WTC11 (cell line): ENCODE measurements around the gene RETSAT. TPM values are rescaled to one million over a fixed set of nuclear protein-coding genes. Genes with fewer than 3 reads are reported as not detected.

Experiments used
- ATAC-seq: fragments of 200-7000 bp; cut with Tn5 transposase; 2 replicates; pipeline ENCODE4 v1.10.0; 2021; ENCODE audit warnings: mild to moderate bottlenecking, moderate library complexity
- CTCF ChIA-PET: fragments of 300-600 bp; sonication (Branson Sonifier 250); formaldehyde crosslinking; loops from one replicate; lab custom pipeline; 2021; ENCODE audit warnings: antibody characterized with exemption; lab: Charles Lee
- POLR2A ChIA-PET: fragments of 350-600 bp; sonication (Branson Sonifier 250); formaldehyde crosslinking; loops from one replicate; lab custom pipeline; 2021; ENCODE audit warnings: antibody characterized with exemption; lab: Charles Lee
- DNase-seq: peaks from one replicate; pipeline ENCODE4 v3.0.0; 2021; ENCODE audit warnings: low spot score
- H3K27ac Mint-ChIP-seq: 2 replicates; pipeline ENCODE4 v1.8.0; 2021; ENCODE audit warnings: mixed read lengths
- H3K27me3 Mint-ChIP-seq: 2 replicates; pipeline ENCODE4 v1.8.0; 2021; ENCODE audit warnings: low read depth, mild to moderate bottlenecking, moderate library complexity, mixed read lengths
- H3K36me3 Mint-ChIP-seq: 2 replicates; pipeline ENCODE4 v1.8.0; 2021; ENCODE audit warnings: mixed read lengths
- H3K4me1 Mint-ChIP-seq: 2 replicates; pipeline ENCODE4 v1.8.0; 2022; ENCODE audit warnings: mixed read lengths
- H3K4me3 Mint-ChIP-seq: 2 replicates; pipeline ENCODE4 v1.8.0; 2021; ENCODE audit warnings: mild to moderate bottlenecking, moderate library complexity, mixed read lengths
- H3K9me3 Mint-ChIP-seq: 2 replicates; pipeline ENCODE4 v1.8.0; 2021; ENCODE audit warnings: mixed read lengths
- EMX1 ChIP-seq: fragments of 250-450 bp; sonication (Bioruptor Pico); IDR thresholded peaks from 2 replicates; pipeline ENCODE4 v1.8.0; 2021; ENCODE audit warnings: mild to moderate bottlenecking
- ERG ChIP-seq: fragments of 250-450 bp; sonication (Bioruptor Pico); IDR thresholded peaks from 2 replicates; pipeline ENCODE4 v1.8.0; 2021; ENCODE audit warnings: mild to moderate bottlenecking
- FOXP1 ChIP-seq: sonication (generic); formaldehyde crosslinking; IDR thresholded peaks from 2 replicates; pipeline ENCODE4 v1.8.0; 2022; ENCODE audit warnings: missing genetic modification reagents, mild to moderate bottlenecking, moderate library complexity, borderline replicate concordance
- JAZF1 ChIP-seq: fragments of 250-450 bp; sonication (Bioruptor Pico); IDR thresholded peaks from 2 replicates; pipeline ENCODE4 v1.9.0; 2021; ENCODE audit warnings: moderate library complexity, mild to moderate bottlenecking, inconsistent platforms
- NFYB ChIP-seq: sonication (generic); formaldehyde crosslinking; conservative IDR thresholded peaks from 2 replicates; pipeline ENCODE4 v1.8.0; 2022; ENCODE audit warnings: low read depth, missing genetic modification reagents
- NR1H2 ChIP-seq: sonication (generic); formaldehyde crosslinking; IDR thresholded peaks from 2 replicates; pipeline ENCODE4 v1.9.0; 2021; ENCODE audit warnings: mild to moderate bottlenecking, moderate library complexity, missing genetic modification reagents
- TEAD1 ChIP-seq: sonication (generic); formaldehyde crosslinking; IDR thresholded peaks from 2 replicates; pipeline ENCODE4 v1.8.0; 2022; ENCODE audit warnings: mild to moderate bottlenecking, missing genetic modification reagents
- TP53 ChIP-seq: sonication (generic); formaldehyde crosslinking; IDR thresholded peaks from 2 replicates; pipeline ENCODE4 v1.8.1; 2023; ENCODE audit warnings: mild to moderate bottlenecking, missing genetic modification reagents
- ZBTB21 ChIP-seq: sonication (generic); formaldehyde crosslinking; IDR thresholded peaks from 2 replicates; pipeline ENCODE4 v1.8.1; 2023; ENCODE audit warnings: mild to moderate bottlenecking, missing genetic modification reagents, borderline replicate concordance
- ZBTB43 ChIP-seq: sonication (generic); formaldehyde crosslinking; IDR thresholded peaks from 2 replicates; pipeline ENCODE4 v1.8.1; 2023; ENCODE audit warnings: mild to moderate bottlenecking, missing genetic modification reagents
- ZNF121 ChIP-seq: sonication (generic); formaldehyde crosslinking; IDR thresholded peaks from 2 replicates; pipeline ENCODE4 v1.8.0; 2023; ENCODE audit warnings: missing genetic modification reagents
- ZNF281 ChIP-seq: sonication (generic); formaldehyde crosslinking; IDR thresholded peaks from 2 replicates; pipeline ENCODE4 v1.8.0; 2023; ENCODE audit warnings: mild to moderate bottlenecking, missing genetic modification reagents
- ZNF512 ChIP-seq: sonication (generic); formaldehyde crosslinking; IDR thresholded peaks from 2 replicates; pipeline ENCODE4 v1.8.1; 2022; ENCODE audit warnings: missing genetic modification reagents, borderline replicate concordance
- total RNA-seq: library from RNA; stranded (reverse); gene quantifications from 3 replicates; pipeline ENCODE4 v1.2.3, GENCODE V29; 2021

Gene RETSAT
- total RNA-seq, 1 experiment from 2014 or later: 24.4 TPM

- ChIA-PET CTCF (interaction anchor here (1.4 kb wide), 1 partner anchor 155 kb away, joined by 3 read pairs; no protein-coding TSS in a partner anchor), POLR2A (no interaction called here)
- peaks cover 37% of the 10 kb centered on the region for H3K36me3 Mint-ChIP-seq
- H3K4me3 Mint-ChIP-seq: no peak overlapping the region
- H3K9me3 Mint-ChIP-seq: no peaks in the 10 kb centered on the region
- DNase-seq: no peak
- peaks cover 13% of the 10 kb centered on the region for H3K4me1 Mint-ChIP-seq
- ATAC-seq: no peak
- peak overlapping the region; percentile 12; the same call in 1 of the 2 replicates for H3K27ac Mint-ChIP-seq
- TF ChIP-seq EMX1 (CRISPR knock-in tag) (no peak), ZNF281 (no peak), ZNF121 (CRISPR knock-in tag) (no peak)
- no peaks in the 10 kb centered on the region for H3K27me3 Mint-ChIP-seq
These were observed 42.5 kb upstream of the RETSAT start for GRCh38 chr2:85396531-85397470.

- Mint-ChIP-seq H3K27ac (no peak overlapping the region; the same call in 1 of the 2 replicates), H3K4me1 (peaks cover 18% of the 10 kb centered on the region), H3K36me3 (peaks cover 34% of the 10 kb centered on the region), H3K4me3 (no peak overlapping the region), H3K27me3 (no peaks in the 10 kb centered on the region), H3K9me3 (no peaks in the 10 kb centered on the region)
- CTCF ChIA-PET: interaction anchor here (1.4 kb wide), 1 partner anchor 156 kb away, joined by 3 read pairs; no protein-coding TSS in a partner anchor
- DNase-seq (no peak), ATAC-seq (no peak)
- no peak for TF ChIP-seq ZNF512
- no peak for TF ChIP-seq ERG
- no peak for TF ChIP-seq ZBTB43 (CRISPR knock-in tag)
- TF ChIP-seq NFYB (CRISPR knock-in tag): no peak
- POLR2A ChIA-PET: no interaction called here
These were observed 41.7 kb upstream of the RETSAT start for GRCh38 chr2:85395912-85396475.

- DNase-seq (no peak), ATAC-seq (no peak)
- no peak overlapping the region for H3K27ac Mint-ChIP-seq
- no peaks in the 10 kb centered on the region for H3K9me3 Mint-ChIP-seq
- CTCF ChIA-PET: interaction anchor here (6.8 kb wide), 1 partner anchor 156 kb away, joined by 66 read pairs; no protein-coding TSS in a partner anchor
- TF ChIP-seq NR1H2: no peak
- TF ChIP-seq FOXP1 (CRISPR knock-in tag): no peak
- no peak for TF ChIP-seq TP53
- no peak for TF ChIP-seq TEAD1 (CRISPR knock-in tag)
- TF ChIP-seq ZBTB21 (CRISPR knock-in tag): no peak
- TF ChIP-seq JAZF1 (CRISPR knock-in tag): no peak
- H3K36me3 Mint-ChIP-seq: peaks cover 24% of the 10 kb centered on the region
- peaks cover 18% of the 10 kb centered on the region for H3K4me1 Mint-ChIP-seq
- no peaks in the 10 kb centered on the region for H3K27me3 Mint-ChIP-seq
- POLR2A ChIA-PET: no interaction called here
- no peak overlapping the region for H3K4me3 Mint-ChIP-seq
These were observed 40.6 kb upstream of the RETSAT start for GRCh38 chr2:85394976-85395375.
